HFFc6 (cell line): ENCODE results near the gene HES6. TPM values are rescaled to one million over a fixed set of nuclear protein-coding genes. Genes with fewer than 3 reads are reported as not detected.

Experiments used
- DNase-seq: peaks from one replicate; pipeline ENCODE4 v3.0.0-alpha.2; 2018
- H3K27ac Mint-ChIP-seq: 2 replicates; pipeline ENCODE4 v1.8.0; 2020; ENCODE audit warnings: mild to moderate bottlenecking, mixed read lengths
- H3K27me3 Mint-ChIP-seq: 2 replicates; pipeline ENCODE4 v1.8.0; 2021; ENCODE audit warnings: mild to moderate bottlenecking, moderate library complexity, mixed read lengths; ENCODE audit not compliant: insufficient read depth
- H3K36me3 Mint-ChIP-seq: 2 replicates; pipeline ENCODE4 v1.8.0; 2021; ENCODE audit warnings: low read depth, mixed read lengths
- H3K4me1 Mint-ChIP-seq: 2 replicates; pipeline ENCODE4 v1.8.0; 2020; ENCODE audit warnings: low read depth, mixed read lengths
- H3K4me3 Mint-ChIP-seq: 2 replicates; pipeline ENCODE4 v1.8.0; 2020; ENCODE audit warnings: mild to moderate bottlenecking, moderate library complexity, mixed read lengths
- H3K9me3 Mint-ChIP-seq: 2 replicates; pipeline ENCODE4 v1.8.0; 2020; ENCODE audit warnings: mild to moderate bottlenecking, mixed read lengths
- CTCF ChIP-seq: fragments of 200-600 bp; sonication (generic); IDR thresholded peaks from 2 replicates; pipeline ENCODE4 v1.5.0; 2021; ENCODE audit warnings: antibody characterized with exemption, mild to moderate bottlenecking
- total RNA-seq, 6 experiments: library from RNA; stranded (reverse); fragmentation: NEBNext Ultra II Directional; extraction: Animal tissue kit (Norgen Biotek cat#: 25700); gene quantifications; 2 replicates in 1 of 6; 3 replicates in 5 of 6; pipeline ENCODE4 v1.2.3, GENCODE V29; 2021

HES6 gene
- total RNA-seq, 6 experiments from 2014 or later: 0.47 to 1.0 (median 0.82) TPM

- H3K4me1 Mint-ChIP-seq: no peaks in the 10 kb centered on the region; the same call in 1 of the 2 replicates
- no peak for TF ChIP-seq CTCF
- H3K9me3 Mint-ChIP-seq: no peaks in the 10 kb centered on the region
- H3K4me3 Mint-ChIP-seq: no peak overlapping the region
- no peak for DNase-seq
- H3K36me3 Mint-ChIP-seq: peaks cover 8% of the 10 kb centered on the region
- peaks cover 59% of the 10 kb centered on the region for H3K27me3 Mint-ChIP-seq
- H3K27ac Mint-ChIP-seq: no peak overlapping the region
These were observed 12.2 kb downstream of the HES6 start for GRCh38 chr2:238227587-238228032.

GRCh38 chr2:238226698-238227586 lies 12.9 kb downstream of the HES6 start:
- TF ChIP-seq CTCF: no peak
- H3K27me3 Mint-ChIP-seq: peaks cover 57% of the 10 kb centered on the region

DNA sequence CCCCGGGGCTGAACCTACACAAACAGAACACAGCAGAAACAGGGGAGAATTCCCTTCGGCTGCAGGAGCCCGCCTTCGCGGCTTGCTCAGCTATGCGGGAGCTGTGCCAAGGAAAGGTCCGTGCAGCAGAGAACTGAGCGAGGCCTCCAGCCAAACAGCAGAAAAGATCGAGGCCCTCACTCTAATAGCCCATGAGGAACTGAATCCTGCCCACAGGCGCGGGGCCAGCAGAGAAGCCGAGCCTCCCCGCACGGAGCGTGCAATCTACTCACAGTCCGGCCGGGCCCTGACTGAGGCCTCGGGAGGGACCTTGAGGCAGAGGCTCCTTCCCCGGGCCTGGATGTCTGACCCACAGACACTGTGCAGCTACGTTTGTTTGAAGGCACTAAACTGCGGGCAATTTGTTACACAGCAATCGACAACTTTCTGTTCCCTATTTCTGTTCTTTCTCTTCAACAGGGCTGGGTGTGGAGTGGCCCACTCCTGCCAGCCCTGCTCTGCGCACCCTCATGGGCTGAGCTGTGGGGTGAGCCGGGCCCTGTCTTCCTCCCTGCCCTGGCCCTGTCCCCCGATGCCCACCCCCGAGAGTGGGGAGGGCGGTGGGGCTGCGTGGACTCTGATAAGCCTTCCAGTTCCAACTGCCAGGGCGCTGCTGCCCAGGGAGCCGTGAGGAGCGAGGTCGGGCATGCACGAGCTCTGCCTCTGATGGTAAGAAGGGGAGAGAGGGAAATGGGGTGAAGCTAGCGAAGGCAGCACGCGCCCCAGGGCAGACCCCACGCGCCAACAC lies 13.7 kb downstream of the HES6 start:
- H3K36me3 Mint-ChIP-seq: no peaks in the 10 kb centered on the region
- peaks cover 51% of the 10 kb centered on the region for H3K27me3 Mint-ChIP-seq
- H3K4me1 Mint-ChIP-seq: no peaks in the 10 kb centered on the region; the same call in 1 of the 2 replicates
- no peak overlapping the region for H3K4me3 Mint-ChIP-seq
- DNase-seq: no peak
- no peak overlapping the region for H3K27ac Mint-ChIP-seq
- no peak for TF ChIP-seq CTCF
- no peaks in the 10 kb centered on the region for H3K9me3 Mint-ChIP-seq

More at GRCh38 chr2:238226698-238227586, 12.9 kb downstream of the HES6 start:
- Mint-ChIP-seq H3K27ac (no peak overlapping the region), H3K36me3 (peaks cover 3% of the 10 kb centered on the region), H3K4me3 (no peak overlapping the region), H3K4me1 (no peaks in the 10 kb centered on the region; the same call in 1 of the 2 replicates), H3K9me3 (no peaks in the 10 kb centered on the region)
- DNase-seq: no peak

DNA sequence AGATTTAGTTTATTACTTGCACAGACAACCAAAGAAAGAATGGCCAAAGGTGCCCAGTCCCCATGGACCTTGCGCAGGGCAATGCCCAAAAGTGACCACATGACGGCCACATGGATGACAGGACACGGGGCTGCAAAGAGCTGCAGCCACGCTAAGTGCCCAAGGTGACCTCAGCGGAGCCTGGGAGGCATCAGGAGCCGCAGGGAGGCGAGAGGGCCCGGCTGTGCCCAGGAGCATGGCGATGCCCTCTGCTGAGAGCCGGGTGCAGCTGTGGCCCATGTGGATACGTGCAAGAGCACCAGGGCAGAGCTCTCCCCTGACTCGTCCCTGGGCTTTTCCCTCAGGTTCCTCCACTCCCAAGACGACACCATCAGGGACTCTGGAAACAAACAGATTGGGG lies 14.7 kb downstream of the HES6 start:
- Mint-ChIP-seq H3K27ac (no peak overlapping the region), H3K4me3 (no peak overlapping the region), H3K27me3 (peaks cover 45% of the 10 kb centered on the region), H3K36me3 (no peaks in the 10 kb centered on the region), H3K4me1 (no peaks in the 10 kb centered on the region; the same call in 1 of the 2 replicates), H3K9me3 (no peaks in the 10 kb centered on the region)
- TF ChIP-seq CTCF: no peak
- DNase-seq: no peak

GRCh38 chr2:238224356-238225035 lies 15.3 kb downstream of the HES6 start:
- Mint-ChIP-seq H3K27me3 (peaks cover 42% of the 10 kb centered on the region), H3K4me1 (no peaks in the 10 kb centered on the region; the same call in 1 of the 2 replicates), H3K36me3 (no peaks in the 10 kb centered on the region), H3K4me3 (no peak overlapping the region), H3K27ac (no peak overlapping the region), H3K9me3 (no peaks in the 10 kb centered on the region)
- no peak for DNase-seq
- no peak for TF ChIP-seq CTCF
